Epithelial cell of esophagus (primary cell): ENCODE results near the gene SLC22A1.
A peak's percentile ranks its signal among the peaks of the same experiment; 100 is the strongest.

Experiments
- DNase-seq: peaks from one replicate; pipeline ENCODE4 v3.0.0; 2010; ENCODE audit warnings: low read depth
- H3K4me3 ChIP-seq: 2 replicates; pipeline ENCODE4 v1.5.1; 2011; ENCODE audit warnings: mild to moderate bottlenecking, low read length, control low read depth
- CTCF ChIP-seq: IDR thresholded peaks from 2 replicates; pipeline ENCODE4 v1.5.1; 2011; ENCODE audit warnings: low read depth, mild to moderate bottlenecking, low read length, control low read depth, inconsistent platforms; ENCODE audit not compliant: insufficient read depth; ENCODE audit errors: missing control alignments

The SLC22A1 gene

GRCh38 chr6:160177220-160177619 lies 55.6 kb downstream of the SLC22A1 start:
- TF ChIP-seq CTCF, result no peak
- no peak for DNase-seq
- H3K4me3 ChIP-seq, result no peak overlapping the region

- DNase-seq, result no peak
- no peak overlapping the region for H3K4me3 ChIP-seq
- no peak for TF ChIP-seq CTCF
These were observed 56.7 kb downstream of the SLC22A1 start for GRCh38 chr6:160178271-160178670.

- H3K4me3 ChIP-seq, result no peak overlapping the region
- DNase-seq, result no peak
- TF ChIP-seq CTCF, result no peak
These were observed 59.1 kb downstream of the SLC22A1 start for GRCh38 chr6:160180706-160181105.

GRCh38 chr6:160188773-160189172 lies 67.2 kb downstream of the SLC22A1 start:
- H3K4me3 ChIP-seq, result no peak overlapping the region
- peak; percentile 39 for DNase-seq
- TF ChIP-seq CTCF, result no peak

GRCh38 chr6:160190081-160190480 lies 68.5 kb downstream of the SLC22A1 start:
- TF ChIP-seq CTCF, result no peak
- no peak for DNase-seq
- no peak overlapping the region for H3K4me3 ChIP-seq

GRCh38 chr6:160190973-160191372 lies 69.4 kb downstream of the SLC22A1 start:
- DNase-seq, result no peak

More at GRCh38 chr6:160190973-160191372, 69.4 kb downstream of the SLC22A1 start:
- no peak for TF ChIP-seq CTCF
- H3K4me3 ChIP-seq, result no peak overlapping the region
